ENCODE data around the gene F2RL2.

DNA sequence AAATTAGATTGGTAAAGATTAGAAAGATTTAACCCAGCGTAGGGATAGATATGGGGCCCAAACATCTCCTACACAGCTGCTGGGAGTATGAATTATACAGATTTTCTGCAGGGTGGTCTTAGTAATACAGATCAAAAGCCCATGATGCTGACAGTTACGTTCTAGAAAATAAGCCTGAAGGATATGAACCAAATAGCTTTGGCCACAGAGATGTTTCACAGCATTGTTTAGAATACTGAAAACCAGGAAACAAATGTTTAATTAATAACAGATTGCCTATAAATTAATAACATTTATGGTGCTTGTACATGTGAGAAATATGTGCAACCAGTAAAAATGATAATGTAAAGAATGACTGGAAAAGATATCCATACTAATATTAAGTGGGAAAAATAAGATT lies 24.7 kb downstream of the F2RL2 start:
- TF ChIP-seq ESRRA (IDR thresholded peaks at IDR 0.05; ENCODE audit: low read length): no peak
- TF ChIP-seq, protein P1, sequence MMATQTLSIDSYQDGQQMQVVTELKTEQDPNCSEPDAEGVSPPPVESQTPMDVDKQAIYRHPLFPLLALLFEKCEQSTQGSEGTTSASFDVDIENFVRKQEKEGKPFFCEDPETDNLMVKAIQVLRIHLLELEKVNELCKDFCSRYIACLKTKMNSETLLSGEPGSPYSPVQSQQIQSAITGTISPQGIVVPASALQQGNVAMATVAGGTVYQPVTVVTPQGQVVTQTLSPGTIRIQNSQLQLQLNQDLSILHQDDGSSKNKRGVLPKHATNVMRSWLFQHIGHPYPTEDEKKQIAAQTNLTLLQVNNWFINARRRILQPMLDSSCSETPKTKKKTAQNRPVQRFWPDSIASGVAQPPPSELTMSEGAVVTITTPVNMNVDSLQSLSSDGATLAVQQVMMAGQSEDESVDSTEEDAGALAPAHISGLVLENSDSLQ (IDR thresholded peaks at IDR 0.05): no peak
- TF ChIP-seq, protein P2, sequence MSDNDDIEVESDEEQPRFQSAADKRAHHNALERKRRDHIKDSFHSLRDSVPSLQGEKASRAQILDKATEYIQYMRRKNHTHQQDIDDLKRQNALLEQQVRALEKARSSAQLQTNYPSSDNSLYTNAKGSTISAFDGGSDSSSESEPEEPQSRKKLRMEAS (IDR thresholded peaks at IDR 0.05; ENCODE audit: low read depth, low read length): no peak
- TF ChIP-seq PAX8 (IDR thresholded peaks at IDR 0.05): no peak
- no peak for TF ChIP-seq POLR2A (IDR thresholded peaks at IDR 0.05; ENCODE audit: low read depth, low read length)
- no peak for TF ChIP-seq TAF1 (IDR thresholded peaks at IDR 0.05; ENCODE audit: borderline replicate concordance, low read depth, low read length)
